IMR-90 (cell line): Measurements from ENCODE around the gene FAHD2A. TPM values are rescaled to one million over a fixed set of nuclear protein-coding genes. Genes with fewer than 3 reads are reported as not detected.

Experiments
- ATAC-seq: fragments of 200-7000 bp; cut with Tn5 transposase; 2 replicates; pipeline ENCODE4 v1.9.1; 2020; ENCODE audit warnings: low read depth, mild to moderate bottlenecking, moderate library complexity
- BruUV-seq: library from RNA; stranded (reverse); fragments of 400-500 nt; replicated peaks from 2 replicates; lab custom pipeline; 2021; lab: Mats Ljungman, UMichigan
- CTCF ChIA-PET: fragments of 300-600 bp; formaldehyde crosslinking; extraction: SDS; loops from one replicate; lab custom pipeline; 2021; ENCODE audit warnings: antibody characterized with exemption; lab: Yijun Ruan, JAX
- POLR2A ChIA-PET: fragments of 300-600 bp; sonication (Branson Sonifier 250); formaldehyde crosslinking; loops from one replicate; lab custom pipeline; 2022; ENCODE audit warnings: antibody characterized with exemption; ENCODE audit not compliant: unreplicated experiment; lab: Charles Lee
- DNase-seq: peaks from one replicate; pipeline ENCODE4 v3.0.0; 2013
- H2AFZ ChIP-seq: replicated peaks from 2 replicates; pipeline ENCODE3; 2013; ENCODE audit warnings: low read length, mild to moderate bottlenecking; ENCODE audit not compliant: poor library complexity
- H2AK5ac ChIP-seq: 2 replicates; pipeline ENCODE4 v1.6.1; 2013; ENCODE audit warnings: low read depth, low read length, inconsistent platforms
- H2AK9ac ChIP-seq: replicated peaks from 2 replicates; pipeline ENCODE3; 2013; ENCODE audit warnings: mild to moderate bottlenecking, low read depth, low read length, moderate library complexity; ENCODE audit not compliant: poor library complexity
- H2BK120ac ChIP-seq: 2 replicates; pipeline ENCODE4 v1.6.1; 2013; ENCODE audit warnings: low read depth, low read length, inconsistent platforms
- H2BK15ac ChIP-seq: 3 replicates; pipeline ENCODE4 v1.6.1; 2013; ENCODE audit warnings: low read depth, low read length, inconsistent platforms
- H2BK20ac ChIP-seq: 2 replicates; pipeline ENCODE4 v1.6.1; 2013; ENCODE audit warnings: low read depth, mild to moderate bottlenecking, inconsistent platforms, low read length, moderate library complexity
- H2BK5ac ChIP-seq: 2 replicates; pipeline ENCODE4 v1.6.1; 2013; ENCODE audit warnings: mild to moderate bottlenecking, low read depth, low read length, inconsistent platforms; ENCODE audit not compliant: poor library complexity, severe bottlenecking
- H3K14ac ChIP-seq: replicated peaks from 2 replicates; pipeline ENCODE4 v1.6.1; 2013; ENCODE audit warnings: low read depth, low read length, inconsistent platforms
- H3K18ac ChIP-seq: 2 replicates; pipeline ENCODE4 v1.6.1; 2013; ENCODE audit warnings: low read depth, low read length, control low read depth
- H3K23ac ChIP-seq: 2 replicates; pipeline ENCODE4 v1.6.1; 2013; ENCODE audit warnings: low read depth, low read length, inconsistent platforms
- H3K27ac ChIP-seq: 2 replicates; pipeline ENCODE4 v1.5.1; 2013; ENCODE audit warnings: mild to moderate bottlenecking, control low read depth, low read length; ENCODE audit not compliant: insufficient read depth
- H3K27me3 ChIP-seq: 2 replicates; pipeline ENCODE4 v1.6.1; 2013; ENCODE audit warnings: low read length; ENCODE audit not compliant: control insufficient read depth, insufficient read depth
- H3K36me3 ChIP-seq: 2 replicates; pipeline ENCODE4 v1.6.1; 2013; ENCODE audit warnings: low read length, mixed read lengths; ENCODE audit not compliant: control insufficient read depth, insufficient read depth
- H3K4ac ChIP-seq: 2 replicates; pipeline ENCODE4 v1.6.1; 2013; ENCODE audit warnings: low read depth, low read length, inconsistent platforms
- H3K4me1 ChIP-seq: 2 replicates; pipeline ENCODE4 v1.6.1; 2013; ENCODE audit warnings: low read length, mixed read lengths; ENCODE audit not compliant: control insufficient read depth, insufficient read depth
- H3K4me2 ChIP-seq: 2 replicates; pipeline ENCODE4 v1.6.1; 2013; ENCODE audit warnings: low read depth, mild to moderate bottlenecking, control low read depth, low read length, moderate library complexity
- H3K4me3 ChIP-seq: 2 replicates; pipeline ENCODE4 v1.5.1; 2013; ENCODE audit warnings: low read depth, mild to moderate bottlenecking, control low read depth, low read length, moderate library complexity; ENCODE audit not compliant: insufficient read depth
- H3K56ac ChIP-seq: 2 replicates; pipeline ENCODE4 v1.6.1; 2013; ENCODE audit warnings: low read length, inconsistent platforms; ENCODE audit not compliant: insufficient read depth; ENCODE audit errors: extremely low read depth
- H3K79me1 ChIP-seq, 2 experiments: 2 replicates each; pipeline ENCODE4 v1.6.1; 2013; ENCODE audit warnings: low read length in 2 of 2, inconsistent platforms in 1 of 2, low read depth in 1 of 2
- H3K9ac ChIP-seq: 2 replicates; pipeline ENCODE4 v1.6.1; 2013; ENCODE audit warnings: low read depth, low read length, control low read depth
- H3K9me1 ChIP-seq: 2 replicates; pipeline ENCODE4 v1.6.1; 2013; ENCODE audit warnings: low read length, inconsistent platforms; ENCODE audit not compliant: insufficient read depth
- H3K9me3 ChIP-seq: 2 replicates; pipeline ENCODE4 v1.6.1; 2013; ENCODE audit warnings: low read length; ENCODE audit not compliant: control insufficient read depth, insufficient read depth
- H4K20me1 ChIP-seq: 2 replicates; pipeline ENCODE4 v1.6.1; 2013; ENCODE audit warnings: low read length, inconsistent platforms; ENCODE audit not compliant: insufficient read depth
- H4K5ac ChIP-seq: 2 replicates; pipeline ENCODE4 v1.6.1; 2013; ENCODE audit warnings: mild to moderate bottlenecking, low read depth, low read length, control low read depth
- H4K8ac ChIP-seq, 2 experiments: 2 replicates each; pipeline ENCODE4 v1.6.1; 2013; ENCODE audit warnings: low read depth in 2 of 2, low read length in 2 of 2, control low read depth in 1 of 2, inconsistent platforms in 1 of 2
- H4K91ac ChIP-seq: 2 replicates; pipeline ENCODE4 v1.6.1; 2013; ENCODE audit warnings: low read depth, low read length, inconsistent platforms; ENCODE audit not compliant: insufficient read depth
- BHLHE40 ChIP-seq: fragments of 150-350 bp; IDR thresholded peaks from 2 replicates; pipeline ENCODE4 v1.6.1; 2016; ENCODE audit warnings: mild to moderate bottlenecking, low read depth, low read length
- CEBPB ChIP-seq: IDR thresholded peaks from 2 replicates; pipeline ENCODE4 v1.6.1; 2012; ENCODE audit warnings: low read depth, low read length, improper control_type of control experiment
- CHD1 ChIP-seq: IDR thresholded peaks from 2 replicates; pipeline ENCODE4 v1.6.1; 2012; ENCODE audit warnings: low read depth, low read length, improper control_type of control experiment
- ELK1 ChIP-seq: fragments of 150-350 bp; IDR thresholded peaks from 2 replicates; pipeline ENCODE4 v1.6.1; 2016; ENCODE audit warnings: low read depth, mild to moderate bottlenecking, low read length, moderate library complexity, borderline replicate concordance
- FOS ChIP-seq: fragments of 150-350 bp; IDR thresholded peaks from 2 replicates; pipeline ENCODE4 v1.6.1; 2016; ENCODE audit warnings: low read depth, low read length
- MAFK ChIP-seq: IDR thresholded peaks from 2 replicates; pipeline ENCODE4 v1.6.1; 2012; ENCODE audit warnings: low read depth, low read length, improper control_type of control experiment
- MAZ ChIP-seq: IDR thresholded peaks from 2 replicates; pipeline ENCODE4 v1.6.1; 2012; ENCODE audit warnings: low read depth, mild to moderate bottlenecking, low read length, improper control_type of control experiment, moderate library complexity, borderline replicate concordance
- MXI1 ChIP-seq: IDR thresholded peaks from 2 replicates; pipeline ENCODE4 v1.6.1; 2012; ENCODE audit warnings: low read depth, mild to moderate bottlenecking, low read length, moderate library complexity, borderline replicate concordance
- NFE2L2 ChIP-seq: fragments of 150-350 bp; IDR thresholded peaks from 2 replicates; pipeline ENCODE4 v1.6.1; 2016; ENCODE audit warnings: low read depth, mild to moderate bottlenecking, low read length
- POLR2A ChIP-seq: IDR thresholded peaks from 2 replicates; pipeline ENCODE4 v1.6.1; 2012; ENCODE audit warnings: mild to moderate bottlenecking, low read depth, low read length
- RAD21 ChIP-seq: IDR thresholded peaks from 2 replicates; pipeline ENCODE4 v1.6.1; 2012; ENCODE audit warnings: low read length, improper control_type of control experiment
- RCOR1 ChIP-seq: IDR thresholded peaks from 2 replicates; pipeline ENCODE4 v1.6.1; 2012; ENCODE audit warnings: mild to moderate bottlenecking, low read length, improper control_type of control experiment; ENCODE audit not compliant: insufficient replicate concordance
- RFX5 ChIP-seq: IDR thresholded peaks from 2 replicates; pipeline ENCODE4 v1.8.0; 2012; ENCODE audit warnings: low read depth, mild to moderate bottlenecking, low read length, moderate library complexity
- SMC3 ChIP-seq: fragments of 150-350 bp; IDR thresholded peaks from 2 replicates; pipeline ENCODE4 v1.6.1; 2016; ENCODE audit warnings: low read depth, mild to moderate bottlenecking, antibody characterized with exemption, low read length, moderate library complexity
- USF2 ChIP-seq: fragments of 150-350 bp; IDR thresholded peaks from 2 replicates; pipeline ENCODE4 v1.6.1; 2017; ENCODE audit warnings: mild to moderate bottlenecking, antibody characterized with exemption, low read length, low read depth
- WGBS, 2 experiments: methylation state at CpG; one replicate each; pipeline versions ENCODE4 v1.1.5 to v1.1.7; 2013; ENCODE audit warnings: missing lambda C conversion rate in 2 of 2; ENCODE audit not compliant: insufficient read length in 1 of 2; ENCODE audit errors: extremely low coverage in 2 of 2; 5-methylcytosine and 5-hydroxymethylcytosine counted together
- dilution Hi-C: fragments of 300-500 bp; cut with HindIII; formaldehyde crosslinking; loops from one replicate; pipeline ENCODE4 v1.14.3; 2018; ENCODE audit warnings: low sequenced_read_pairs; ENCODE audit not compliant: unreplicated experiment
- in situ Hi-C: fragments of 300-500 bp; cut with MboI; formaldehyde crosslinking; loops from 3 replicates; pipeline ENCODE4 v1.14.3; 2019; ENCODE audit warnings: low sequenced_read_pairs, inconsistent platforms, mixed read lengths
- intact Hi-C: fragments of 100-400 bp; cut with micrococcal nuclease; formaldehyde crosslinking; loops from 2 replicates; pipeline ENCODE4 v1.10.0; 2022
- polyA plus RNA-seq, 3 experiments: library from polyadenylated mRNA; depleted of rRNA; stranded (reverse); fragments of >200 nt; gene quantifications; 2 replicates each; pipeline ENCODE4 v1.2.3, GENCODE V29; 2012; ENCODE audit warnings: low replicate concordance in 1 of 3
- total RNA-seq: library from RNA; depleted of rRNA; stranded (reverse); fragments of >200 nt; gene quantifications from 2 replicates; pipeline ENCODE4 v1.2.3, GENCODE V29; 2012
- TF ChIP-seq, protein P1 (sequence below): conservative IDR thresholded peaks from 2 replicates; pipeline ENCODE4 v1.5.1; 2012; ENCODE audit warnings: mild to moderate bottlenecking, low read depth, low read length, improper control_type of control experiment

Gene FAHD2A
- total and polyA plus RNA-seq, 2 of the 4 experiments (the other 2 are of a cell fraction) = 35.1 to 36.2 TPM

DNA sequence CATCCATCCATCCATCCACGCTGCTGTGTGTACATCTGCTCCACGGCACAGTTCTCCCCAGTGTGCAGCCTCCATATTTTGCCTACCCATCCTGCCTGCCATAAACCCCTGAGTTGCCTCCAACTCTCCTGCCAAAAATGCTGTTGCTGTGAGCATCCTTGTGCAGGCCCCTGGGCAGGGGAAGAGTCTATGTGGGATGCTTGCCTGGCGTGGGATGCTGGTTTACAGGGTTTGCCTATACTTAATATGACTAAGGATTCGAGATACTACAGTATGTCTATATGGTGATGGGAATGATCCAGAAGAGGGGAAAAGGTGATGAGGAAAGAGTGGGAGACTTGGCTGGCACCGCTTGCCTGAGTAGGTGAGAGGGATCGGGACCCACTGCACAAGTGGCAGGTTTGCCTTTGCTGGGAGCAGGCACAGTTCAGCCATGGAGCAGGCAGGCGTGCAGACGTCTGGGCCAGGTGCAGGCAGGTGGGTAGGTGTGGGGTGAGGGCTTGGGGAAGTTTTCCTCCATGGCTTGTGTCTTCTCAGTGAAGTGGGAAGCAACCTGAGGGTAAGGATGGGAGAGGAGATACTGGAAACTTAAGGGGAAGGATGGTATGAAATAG is 30.2 kb upstream of the FAHD2A start:
- no peak overlapping the region for H3K4ac ChIP-seq
- H3K4me1 ChIP-seq = no peaks in the 10 kb centered on the region
- H2BK120ac ChIP-seq = no peak overlapping the region
- H3K27me3 ChIP-seq = peaks cover 2% of the 10 kb centered on the region; the same call in 1 of the 2 replicates
- H4K8ac ChIP-seq = no peak overlapping the region
- H2BK15ac ChIP-seq = no peak overlapping the region
- 80% methylated on average over 5 of the region's 8 CpGs; no CpG with 5 or more reads in 1 of the 2 experiments for WGBS, 2 experiments
- no peak overlapping the region for H2BK20ac ChIP-seq
- H3K23ac ChIP-seq = no peak overlapping the region
- no peak overlapping the region for H3K9ac ChIP-seq
- DNase-seq = no peak
- CTCF ChIA-PET = no interaction called here
- intact Hi-C loops (no loop called here), in situ Hi-C loops (no loop called here), dilution Hi-C loops (no loop called here)
- H3K14ac ChIP-seq = no peak overlapping the region
- no peaks in the 10 kb centered on the region for H3K9me1 ChIP-seq
- no peak overlapping the region for H3K4me3 ChIP-seq
- POLR2A ChIA-PET = no interaction called here
- no peak overlapping the region for H3K27ac ChIP-seq
- no peaks in the 10 kb centered on the region for H3K36me3 ChIP-seq
- H3K9me3 ChIP-seq = no peaks in the 10 kb centered on the region
- no peak overlapping the region for H2AFZ ChIP-seq
- H3K79me1 ChIP-seq = no peaks in the 10 kb centered on the region
- TF ChIP-seq RFX5 (no peak), BHLHE40 (no peak), MAZ (no peak), SMC3 (no peak), ELK1 (no peak), CHD1 (no peak), RAD21 (no peak), POLR2A (no peak), MXI1 (no peak), CEBPB (no peak), NFE2L2 (no peak), USF2 (no peak), FOS (no peak), MAFK (no peak), RCOR1 (no peak)
- TF ChIP-seq, protein P1, sequence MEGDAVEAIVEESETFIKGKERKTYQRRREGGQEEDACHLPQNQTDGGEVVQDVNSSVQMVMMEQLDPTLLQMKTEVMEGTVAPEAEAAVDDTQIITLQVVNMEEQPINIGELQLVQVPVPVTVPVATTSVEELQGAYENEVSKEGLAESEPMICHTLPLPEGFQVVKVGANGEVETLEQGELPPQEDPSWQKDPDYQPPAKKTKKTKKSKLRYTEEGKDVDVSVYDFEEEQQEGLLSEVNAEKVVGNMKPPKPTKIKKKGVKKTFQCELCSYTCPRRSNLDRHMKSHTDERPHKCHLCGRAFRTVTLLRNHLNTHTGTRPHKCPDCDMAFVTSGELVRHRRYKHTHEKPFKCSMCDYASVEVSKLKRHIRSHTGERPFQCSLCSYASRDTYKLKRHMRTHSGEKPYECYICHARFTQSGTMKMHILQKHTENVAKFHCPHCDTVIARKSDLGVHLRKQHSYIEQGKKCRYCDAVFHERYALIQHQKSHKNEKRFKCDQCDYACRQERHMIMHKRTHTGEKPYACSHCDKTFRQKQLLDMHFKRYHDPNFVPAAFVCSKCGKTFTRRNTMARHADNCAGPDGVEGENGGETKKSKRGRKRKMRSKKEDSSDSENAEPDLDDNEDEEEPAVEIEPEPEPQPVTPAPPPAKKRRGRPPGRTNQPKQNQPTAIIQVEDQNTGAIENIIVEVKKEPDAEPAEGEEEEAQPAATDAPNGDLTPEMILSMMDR = no peak
- H3K4me2 ChIP-seq = no peak overlapping the region
- H2AK9ac ChIP-seq = no peak overlapping the region
- no peak overlapping the region for H3K56ac ChIP-seq
- H2BK5ac ChIP-seq = no peak overlapping the region
- no peak for ATAC-seq
- H4K20me1 ChIP-seq = no peaks in the 10 kb centered on the region
- BruUV-seq = no TSS peak
- H3K18ac ChIP-seq = no peak overlapping the region
- no peak overlapping the region for H4K91ac ChIP-seq
- no peak overlapping the region for H2AK5ac ChIP-seq
- H4K5ac ChIP-seq = no peak overlapping the region
